Measurements from ENCODE around the gene ADGRD2. TPM values are rescaled to one million over a fixed set of nuclear protein-coding genes. Genes with fewer than 3 reads are reported as not detected.

ADGRD2 gene
- total and polyA plus RNA-seq, 2 of the 13 experiments (the other 11 are each of a cell fraction or from before 2014, with no cell fraction given) = not detected

DNA sequence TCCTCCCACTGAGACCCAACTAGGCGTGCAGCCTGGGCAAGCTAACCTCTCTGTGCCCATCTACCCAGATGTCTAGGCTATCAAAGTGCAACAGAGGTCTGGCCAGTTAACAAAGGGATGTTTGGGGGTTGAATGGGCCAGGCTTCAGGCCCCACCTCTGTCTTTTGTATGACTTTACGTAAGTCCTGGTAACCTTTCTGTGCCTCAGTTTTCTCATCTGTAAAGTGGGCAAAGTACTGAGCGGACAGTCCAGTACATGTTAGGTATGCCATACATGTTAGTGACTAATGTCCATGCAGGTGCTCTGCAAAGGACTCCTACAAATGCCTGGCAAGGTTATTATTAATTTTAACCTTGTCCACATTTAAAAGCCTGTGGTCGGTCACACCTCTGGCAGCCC is 43.0 kb downstream of the ADGRD2 start:
- no peak for ATAC-seq
- no peak for DNase-seq (ENCODE audit: low spot score)
- ChIA-PET CTCF (ENCODE audit: low intra/inter-chr PET ratio, low total read pairs) (no interaction called here), POLR2A (no interaction called here)
- no peak overlapping the region for H3K4me2 ChIP-seq (ENCODE audit: low read depth, low read length)
- no peak overlapping the region for H3K9ac ChIP-seq (ENCODE audit: insufficient read depth, low read depth, low read length)
- no peaks in the 10 kb centered on the region for H3K9me3 ChIP-seq (ENCODE audit: low read length)
- no TSS peak for BruUV-seq (replicated peaks)
- intact Hi-C loops (cut with micrococcal nuclease; ENCODE audit: unreplicated experiment) = no loop called here
- TF ChIP-seq ZMYM3 (CRISPR knock-in tag; IDR thresholded peaks at IDR 0.05) (0 out of 2 replicates have a peak, but pooled peaks have one; percentile 31), GATAD2A (CRISPR knock-in tag; IDR thresholded peaks at IDR 0.05) (no peak), ZNF629 (CRISPR knock-in tag; conservative IDR thresholded peaks at IDR 0.05) (peak; percentile 90)
- H3K4me1 ChIP-seq (ENCODE audit: insufficient read depth, low read length) = peaks cover 11% of the 10 kb centered on the region
- FAIRE-seq = no peak
- H3K27me3 ChIP-seq (ENCODE audit: control insufficient read depth in 1 of 2, insufficient read depth in 2 of 2, low read length in 2 of 2) = no peaks in the 10 kb centered on the region
- H2AFZ ChIP-seq (ENCODE audit: low read length) = no peak overlapping the region
- no peak overlapping the region for H3K4me3 ChIP-seq (replicated peaks in 1 of 3; ENCODE audit: insufficient read depth in 1 of 3, low read depth in 2 of 3, low read length in 3 of 3)
- 82% methylated on average over 4 of the region's 4 CpGs for WGBS (ENCODE audit: low lambda C conversion rate)
- peaks cover 1 to 2% of the 10 kb centered on the region in 2 experiments; a peak in 2 of 5 replicates for H3K36me3 ChIP-seq (replicated peaks in 1 of 2; ENCODE audit: control insufficient read depth in 1 of 2, insufficient read depth in 2 of 2, low read length in 2 of 2)
- in situ Hi-C loops (cut with HindIII; ENCODE audit: extremely low pct_ligation_motif_present, low pct_unique_long_range_greater_than_20kb) = no loop called here
- no peak overlapping the region for H3K27ac ChIP-seq (ENCODE audit: extremely low read length, insufficient read depth, low read length)
- no peaks in the 10 kb centered on the region for H4K20me1 ChIP-seq (ENCODE audit: insufficient read depth, low read length)
- H3K79me2 ChIP-seq (ENCODE audit: insufficient read depth, low read length) = no peaks in the 10 kb centered on the region

DNA sequence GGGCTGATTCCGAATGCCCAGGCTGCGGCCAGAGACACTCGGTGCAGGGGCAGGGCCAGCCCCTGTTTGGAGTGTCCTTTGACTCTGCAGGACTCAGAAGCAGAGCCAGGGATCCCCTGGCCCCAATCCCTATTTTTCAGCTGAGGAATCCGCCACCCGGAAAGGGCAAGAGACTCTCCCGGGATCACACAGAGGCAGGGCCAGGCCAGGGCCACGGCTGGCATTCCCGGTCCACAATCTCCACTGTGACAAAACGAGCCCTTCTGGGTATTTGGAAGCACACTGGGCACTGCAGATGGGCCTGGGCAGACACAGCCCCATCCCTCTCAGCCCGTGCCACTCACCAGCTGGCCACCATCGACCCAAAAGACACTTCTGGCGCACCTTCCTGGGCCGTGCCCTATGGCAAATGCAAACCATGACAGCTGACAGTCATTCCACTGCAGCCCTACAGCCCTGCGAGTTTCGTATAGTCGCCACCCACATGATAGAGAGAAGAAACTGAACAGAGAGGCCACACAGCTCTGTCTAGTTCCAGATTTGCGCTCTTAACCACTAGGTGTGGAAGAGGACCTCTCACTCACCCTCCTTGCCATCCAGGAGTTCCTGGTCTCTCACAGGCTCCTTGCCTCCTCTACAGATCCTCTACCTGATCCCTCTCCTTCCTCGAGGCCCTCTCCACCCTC is 43.7 kb downstream of the ADGRD2 start:
- Histone ChIP-seq H3K36me3 (replicated peaks in 1 of 2; ENCODE audit: control insufficient read depth in 1 of 2, insufficient read depth in 2 of 2, low read length in 2 of 2) (peaks cover 0 to 2% of the 10 kb centered on the region in 2 experiments; a peak in 1 of 5 replicates), H3K27ac (ENCODE audit: extremely low read length, insufficient read depth, low read length) (no peak overlapping the region), H3K4me1 (ENCODE audit: insufficient read depth, low read length) (peaks cover 18% of the 10 kb centered on the region), H3K9ac (ENCODE audit: insufficient read depth, low read depth, low read length) (no peak overlapping the region), H4K20me1 (ENCODE audit: insufficient read depth, low read length) (no peaks in the 10 kb centered on the region), H3K4me3 (replicated peaks in 1 of 3; ENCODE audit: insufficient read depth in 1 of 3, low read depth in 2 of 3, low read length in 3 of 3) (no peak overlapping the region), H3K27me3 (ENCODE audit: control insufficient read depth in 1 of 2, insufficient read depth in 2 of 2, low read length in 2 of 2) (no peaks in the 10 kb centered on the region), H2AFZ (ENCODE audit: low read length) (no peak overlapping the region), H3K9me3 (ENCODE audit: low read length) (no peaks in the 10 kb centered on the region), H3K4me2 (ENCODE audit: low read depth, low read length) (no peak overlapping the region), H3K79me2 (ENCODE audit: insufficient read depth, low read length) (no peaks in the 10 kb centered on the region)
- in situ Hi-C loops (cut with HindIII; ENCODE audit: extremely low pct_ligation_motif_present, low pct_unique_long_range_greater_than_20kb) (no loop called here), intact Hi-C loops (cut with micrococcal nuclease; ENCODE audit: unreplicated experiment) (no loop called here)
- CTCF ChIA-PET (ENCODE audit: low intra/inter-chr PET ratio, low total read pairs) = no interaction called here
- POLR2A ChIA-PET = no interaction called here
- TF ChIP-seq ZNF547 (CRISPR knock-in tag; IDR thresholded peaks at IDR 0.05) (no peak), POLR2AphosphoS5 (IDR thresholded peaks at IDR 0.05; ENCODE audit: low read depth, low read length) (0 out of 2 replicates have a peak, but pooled peaks have one; percentile 0)
- DNase-seq (ENCODE audit: low spot score) = no peak
- FAIRE-seq = no peak
- BruUV-seq (replicated peaks) = no TSS peak
- 90% methylated on average over 8 of the region's 18 CpGs for WGBS (ENCODE audit: low lambda C conversion rate)
- ATAC-seq = no peak

All from HepG2 (cell line).